ENCODE measurements around the gene HFE. TPM values are rescaled to one million over a fixed set of nuclear protein-coding genes. Genes with fewer than 3 reads are reported as not detected.
A peak's percentile ranks its signal among the peaks of the same experiment; 100 is the strongest.

The HFE gene
- total RNA-seq, 1 experiment from 2014 or later = 7.8 TPM

DNA sequence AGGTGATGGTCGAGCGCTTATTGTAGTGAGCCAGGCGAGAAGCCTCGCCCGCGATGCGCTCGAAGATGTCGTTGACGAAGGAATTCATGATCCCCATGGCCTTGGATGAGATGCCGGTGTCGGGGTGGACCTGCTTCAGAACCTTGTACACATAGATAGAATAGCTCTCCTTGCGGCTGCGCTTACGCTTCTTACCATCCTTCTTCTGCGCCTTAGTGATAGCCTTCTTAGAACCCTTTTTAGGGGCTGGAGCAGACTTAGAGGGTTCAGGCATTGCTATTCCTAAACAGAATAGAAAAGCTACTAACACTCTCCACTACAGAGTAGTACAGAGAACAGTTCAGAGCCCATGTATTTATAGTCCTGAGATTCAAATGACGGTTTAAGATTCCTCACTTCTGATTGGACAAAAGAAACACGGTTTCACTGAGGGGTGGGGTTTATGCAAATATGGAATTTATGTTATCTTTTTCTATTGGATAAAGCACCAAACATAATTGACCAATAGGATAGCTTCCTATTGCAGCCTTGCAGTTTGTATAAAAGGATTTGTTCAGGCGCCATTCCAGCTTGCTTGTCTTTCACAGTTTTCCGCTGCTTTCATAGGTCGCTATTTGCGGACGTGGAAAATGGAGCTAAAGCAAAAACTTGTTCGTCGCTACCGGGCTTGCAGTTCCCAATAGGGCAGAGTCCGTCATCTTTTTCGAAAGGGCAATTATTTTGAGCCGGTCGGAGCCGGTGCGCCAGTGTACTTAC lies 43.7 kb upstream of the HFE start:
- Histone ChIP-seq H3K4me1 (ENCODE audit: insufficient read depth, low read length, poor library complexity, severe bottlenecking) (peaks cover 7% of the 10 kb centered on the region), H3K27ac (ENCODE audit: low read depth, low read length, poor library complexity, severe bottlenecking) (peak overlapping the region; percentile 80), H3K36me3 (ENCODE audit: insufficient read depth, low read length, poor library complexity, severe bottlenecking) (no peaks in the 10 kb centered on the region), H3K9me3 (ENCODE audit: low read depth, low read length, poor library complexity, severe bottlenecking) (no peaks in the 10 kb centered on the region), H3K27me3 (replicated peaks; ENCODE audit: insufficient read depth, low read depth, low read length, poor library complexity) (no peaks in the 10 kb centered on the region), H3K4me3 (ENCODE audit: low read depth, low read length, poor library complexity, severe bottlenecking) (peak overlapping the region; percentile 42)
- ChIA-PET CTCF (interaction anchor here (0.7 kb wide), 1 partner anchor 9 kb away, joined by 4 read pairs; no protein-coding TSS in a partner anchor), POLR2A (ENCODE audit: low non-redundant PET) (interaction anchor here (0.6 to 1.7 kb wide), 7 partner anchors 9 to 241 kb away, joined by 3 to 19 read pairs (median 3); a partner anchor contains a TSS)
- TSS peak; percentile 96 for BruUV-seq (replicated peaks)
- DNase-seq (ENCODE audit: low spot score) = peak; percentile 88
- TF ChIP-seq, protein P1, sequence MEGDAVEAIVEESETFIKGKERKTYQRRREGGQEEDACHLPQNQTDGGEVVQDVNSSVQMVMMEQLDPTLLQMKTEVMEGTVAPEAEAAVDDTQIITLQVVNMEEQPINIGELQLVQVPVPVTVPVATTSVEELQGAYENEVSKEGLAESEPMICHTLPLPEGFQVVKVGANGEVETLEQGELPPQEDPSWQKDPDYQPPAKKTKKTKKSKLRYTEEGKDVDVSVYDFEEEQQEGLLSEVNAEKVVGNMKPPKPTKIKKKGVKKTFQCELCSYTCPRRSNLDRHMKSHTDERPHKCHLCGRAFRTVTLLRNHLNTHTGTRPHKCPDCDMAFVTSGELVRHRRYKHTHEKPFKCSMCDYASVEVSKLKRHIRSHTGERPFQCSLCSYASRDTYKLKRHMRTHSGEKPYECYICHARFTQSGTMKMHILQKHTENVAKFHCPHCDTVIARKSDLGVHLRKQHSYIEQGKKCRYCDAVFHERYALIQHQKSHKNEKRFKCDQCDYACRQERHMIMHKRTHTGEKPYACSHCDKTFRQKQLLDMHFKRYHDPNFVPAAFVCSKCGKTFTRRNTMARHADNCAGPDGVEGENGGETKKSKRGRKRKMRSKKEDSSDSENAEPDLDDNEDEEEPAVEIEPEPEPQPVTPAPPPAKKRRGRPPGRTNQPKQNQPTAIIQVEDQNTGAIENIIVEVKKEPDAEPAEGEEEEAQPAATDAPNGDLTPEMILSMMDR (conservative IDR thresholded peaks at IDR 0.05; ENCODE audit: low read depth, low read length) = no peak
- TF ChIP-seq EZH2 (IDR thresholded peaks at IDR 0.05; ENCODE audit: borderline replicate concordance, low read depth, low read length, poor library complexity, severe bottlenecking) = no peak
- intact Hi-C loops (cut with micrococcal nuclease; ENCODE audit: unreplicated experiment) = loop anchor here (10.0 kb wide), 1 partner anchor 1771 kb away; a partner anchor contains a TSS

DNA sequence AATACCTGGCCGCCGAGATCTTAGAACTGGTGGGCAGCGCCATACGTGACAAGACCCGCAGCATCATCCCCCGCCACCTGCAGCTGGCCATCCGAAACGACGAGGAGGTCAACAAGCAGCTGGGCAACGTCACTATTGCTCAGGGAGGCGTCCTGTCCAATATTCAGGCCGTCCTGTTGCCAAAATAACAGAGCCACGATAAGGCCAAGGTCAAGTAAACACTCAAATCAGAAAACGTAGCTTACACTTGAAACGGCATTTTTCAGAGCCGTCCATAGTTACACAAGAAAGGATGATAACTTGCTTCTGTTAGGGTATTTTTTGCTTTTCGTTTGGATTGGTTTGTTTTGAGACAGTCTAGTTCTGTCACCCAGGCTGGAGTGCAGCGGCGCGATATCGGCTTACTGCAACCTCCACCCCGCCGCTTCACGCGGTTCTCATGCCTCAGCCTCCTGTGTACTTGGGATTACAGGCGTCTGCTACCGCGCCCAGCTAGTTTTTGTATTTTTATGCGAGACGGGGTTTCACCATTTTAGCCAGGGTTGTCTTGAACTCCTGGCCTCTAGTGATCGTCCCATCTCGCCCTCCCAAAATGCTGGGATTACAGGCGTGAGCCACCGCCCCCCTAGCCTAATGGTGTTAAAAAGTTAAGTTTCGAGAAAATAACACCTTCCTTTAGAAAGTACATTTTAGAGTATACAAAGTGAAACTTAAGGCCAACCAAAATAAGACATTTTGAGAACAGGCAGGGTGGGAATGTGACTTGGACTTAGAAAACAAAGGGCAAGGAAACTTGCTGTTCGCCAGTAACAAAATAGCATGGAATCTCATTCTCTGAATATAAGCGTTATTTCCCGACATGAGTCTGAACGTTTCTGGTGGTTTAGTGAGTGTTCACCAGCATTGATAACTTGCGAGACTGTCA lies 42.8 kb upstream of the HFE start:
- TF ChIP-seq, protein P1 (conservative IDR thresholded peaks at IDR 0.05; ENCODE audit: low read depth, low read length) = no peak
- Histone ChIP-seq H3K9me3 (ENCODE audit: low read depth, low read length, poor library complexity, severe bottlenecking) (no peaks in the 10 kb centered on the region), H3K4me1 (ENCODE audit: insufficient read depth, low read length, poor library complexity, severe bottlenecking) (peaks cover 7% of the 10 kb centered on the region), H3K27ac (ENCODE audit: low read depth, low read length, poor library complexity, severe bottlenecking) (peak overlapping the region; percentile 80), H3K4me3 (ENCODE audit: low read depth, low read length, poor library complexity, severe bottlenecking) (peak overlapping the region; percentile 42), H3K36me3 (ENCODE audit: insufficient read depth, low read length, poor library complexity, severe bottlenecking) (no peaks in the 10 kb centered on the region), H3K27me3 (replicated peaks; ENCODE audit: insufficient read depth, low read depth, low read length, poor library complexity) (no peaks in the 10 kb centered on the region)
- CTCF ChIA-PET = interaction anchor here (0.7 kb wide), 1 partner anchor 10 kb away, joined by 4 read pairs; no protein-coding TSS in a partner anchor
- POLR2A ChIA-PET (ENCODE audit: low non-redundant PET) = interaction anchor here (0.6 to 2.0 kb wide), 10 partner anchors 8 to 240 kb away, joined by 3 to 19 read pairs (median 3); a partner anchor contains a TSS
- peak; percentile 22 for DNase-seq (ENCODE audit: low spot score)
- TSS peak; percentile 43 for BruUV-seq (replicated peaks)
- intact Hi-C loops (cut with micrococcal nuclease; ENCODE audit: unreplicated experiment) = loop anchor here (10.0 kb wide), 1 partner anchor 1770 kb away; a partner anchor contains a TSS

Data from A673 (cell line).